Activated naive CD4-positive, alpha-beta T cell treated with anti-CD3 and anti-CD28 coated beads, Interleukin-2, amount 50 U/mL, for 16 hours (primary cell): ENCODE data around the gene SGMS1.
"Not testable (repeated sequence)": the region's sequence is repeated elsewhere in the genome, so short reads cannot be mapped to it uniquely, and the experiment has no call there.

Experiments used
- DNase-seq: peaks from one replicate; pipeline ENCODE4 v3.0.0-alpha.2; 2020

Gene SGMS1

GRCh38 chr10:50452603-50453002 is 171.2 kb downstream of the SGMS1 start:
- no peak for DNase-seq

GRCh38 chr10:50447691-50448090 is 176.1 kb downstream of the SGMS1 start:
- no peak for DNase-seq

DNA sequence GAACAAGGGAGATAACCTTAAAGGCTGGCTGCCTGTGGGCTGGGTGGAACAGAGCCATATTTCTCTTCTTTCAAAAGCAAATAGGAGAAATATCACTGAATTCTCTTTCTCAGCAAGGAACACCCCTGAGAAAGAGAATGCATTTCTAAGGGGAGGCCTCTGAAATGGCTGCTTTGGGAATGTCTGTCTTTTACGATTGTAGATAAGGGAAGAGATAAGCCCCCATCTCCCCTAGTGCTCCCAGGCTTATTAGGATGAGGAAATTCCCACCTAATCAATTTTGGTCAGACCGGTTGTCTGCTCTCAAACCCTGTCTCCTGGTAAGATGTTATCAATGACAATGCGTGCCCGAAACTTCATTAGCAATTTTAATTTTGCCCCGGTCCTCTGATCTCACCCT is 178.0 kb downstream of the SGMS1 start:
- DNase-seq, result not testable (repeated sequence)

- no peak for DNase-seq
Observed at GRCh38 chr10:50440489-50440888, 183.3 kb downstream of the SGMS1 start.

- DNase-seq, result no peak
Observed at GRCh38 chr10:50439806-50440205, 183.9 kb downstream of the SGMS1 start.

GRCh38 chr10:50439187-50439586 is 184.6 kb downstream of the SGMS1 start:
- no peak for DNase-seq

DNA sequence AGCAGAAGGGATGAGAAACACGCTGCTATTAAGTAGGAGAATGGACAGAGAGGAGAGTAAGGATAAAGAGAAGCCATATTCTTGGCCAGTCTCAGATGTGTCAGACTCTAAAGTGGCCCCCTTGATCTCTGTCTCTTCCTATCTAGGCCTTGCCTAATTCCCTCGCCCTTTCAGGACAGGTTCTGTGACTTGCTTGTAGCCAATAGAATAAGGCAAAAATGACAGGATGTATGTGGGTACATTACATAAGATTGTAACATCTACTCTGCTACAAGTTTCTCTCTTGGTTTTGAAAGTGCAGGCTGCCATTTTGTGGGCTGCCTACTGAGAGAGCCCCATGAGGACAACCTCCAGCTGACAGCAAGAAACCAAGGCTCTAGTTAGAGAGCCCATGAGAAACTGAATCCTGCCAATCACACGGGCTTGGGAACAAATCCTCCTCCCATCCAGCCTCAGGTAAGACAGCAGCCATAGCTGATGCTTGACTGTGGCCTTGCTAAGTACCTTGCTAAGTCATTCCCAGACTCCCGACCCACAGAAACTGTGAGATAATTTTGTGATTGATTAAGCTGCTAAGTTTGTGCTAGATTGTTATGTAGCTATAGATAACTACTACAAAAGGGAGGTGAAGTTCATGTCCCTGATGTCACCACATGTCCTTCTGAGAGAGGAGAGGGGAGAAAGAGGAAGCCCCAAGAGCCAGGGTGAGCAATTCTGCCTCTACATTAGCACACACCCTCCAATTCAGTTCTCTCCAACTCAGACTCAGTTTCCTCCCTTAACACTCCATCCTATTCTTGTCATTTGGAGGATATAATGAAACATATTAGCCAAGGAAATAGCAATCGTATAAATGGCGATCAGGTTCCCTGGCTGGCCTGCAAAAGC is 185.5 kb downstream of the SGMS1 start:
- DNase-seq, result no peak

GRCh38 chr10:50437248-50437647 is 186.5 kb downstream of the SGMS1 start:
- no peak for DNase-seq

- DNase-seq, result no peak
Observed at GRCh38 chr10:50436805-50437204, 187.0 kb downstream of the SGMS1 start.

DNA sequence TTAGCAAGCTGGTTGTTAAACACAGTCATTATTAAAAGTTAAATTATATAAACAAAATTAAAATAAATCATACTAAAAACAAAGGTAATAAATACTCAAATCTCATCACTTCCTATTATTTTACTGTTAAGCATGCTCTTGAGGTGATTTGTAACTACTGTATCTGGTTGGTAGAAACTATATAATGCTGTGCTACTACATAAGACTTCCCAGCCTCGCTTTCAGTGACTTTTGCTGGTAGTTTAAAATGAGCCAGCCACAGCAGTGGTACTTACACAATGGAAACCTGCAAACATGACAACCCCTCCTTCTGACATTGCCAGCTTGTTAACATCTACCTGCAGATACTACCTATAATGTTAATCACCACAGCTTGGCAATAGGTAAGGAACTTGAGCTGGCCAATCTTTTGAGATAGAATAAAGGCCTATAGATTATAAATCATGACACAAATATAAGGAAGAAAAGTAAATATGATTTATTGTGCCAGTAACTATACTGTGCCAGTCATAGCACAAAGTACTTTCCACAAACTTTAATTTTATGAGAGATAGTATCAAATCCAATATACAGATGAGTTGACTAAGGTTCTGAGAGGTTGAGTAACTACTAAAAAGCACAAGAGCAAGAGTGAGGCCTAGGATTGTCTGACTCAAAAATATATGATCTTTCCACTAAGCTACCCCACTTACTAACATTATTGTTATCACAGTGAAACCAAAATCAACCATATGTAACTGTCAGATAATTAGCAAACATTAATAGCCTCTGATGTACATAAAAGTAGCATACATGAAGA is 191.3 kb downstream of the SGMS1 start:
- DNase-seq, result no peak

- DNase-seq, result no peak
Observed at GRCh38 chr10:50431791-50432190, 192.0 kb downstream of the SGMS1 start.

DNA sequence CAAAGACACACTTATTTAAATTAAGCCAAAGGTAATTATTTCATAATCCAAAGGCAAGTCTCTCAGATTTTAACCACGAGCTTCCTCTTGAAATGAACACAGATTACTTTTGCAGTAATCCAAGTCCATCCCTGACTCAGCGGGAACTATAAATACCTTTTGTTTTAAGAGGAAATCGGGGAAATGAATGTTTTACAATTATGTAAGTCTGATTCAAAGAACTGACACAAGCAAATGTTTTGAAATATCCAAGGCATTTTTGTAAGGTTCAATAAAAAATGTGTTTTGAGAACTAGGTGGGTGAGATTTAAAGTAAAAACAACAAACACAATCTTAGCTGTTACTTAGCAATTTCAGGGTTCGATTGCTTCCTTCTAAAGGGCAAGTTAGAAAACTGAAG is 192.6 kb downstream of the SGMS1 start:
- DNase-seq, result no peak

GRCh38 chr10:50426485-50426884 is 197.3 kb downstream of the SGMS1 start:
- DNase-seq, result no peak

GRCh38 chr10:50425215-50425614 is 198.5 kb downstream of the SGMS1 start:
- DNase-seq, result not testable (repeated sequence)

DNA sequence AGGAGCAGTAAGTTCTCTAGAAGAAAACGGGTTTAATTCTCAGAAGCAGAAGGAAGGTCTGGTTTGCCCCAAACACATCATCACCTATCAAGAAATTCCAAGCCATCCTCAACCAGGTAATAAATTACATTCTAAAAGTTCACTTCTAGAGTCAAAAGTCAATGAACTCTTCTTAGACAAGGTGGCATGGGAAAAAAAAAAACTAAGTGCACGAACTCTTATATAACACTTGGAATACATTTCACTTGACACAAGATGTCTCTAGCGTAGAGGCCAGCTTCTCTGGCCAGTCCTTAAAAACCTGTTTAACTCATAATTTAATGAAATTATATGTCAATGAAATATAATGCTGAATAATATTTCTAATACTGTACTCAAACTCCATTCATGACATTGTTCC is 200.3 kb downstream of the SGMS1 start:
- no peak for DNase-seq

- no peak for DNase-seq
Observed at GRCh38 chr10:50422259-50422658, 201.5 kb downstream of the SGMS1 start.

DNA sequence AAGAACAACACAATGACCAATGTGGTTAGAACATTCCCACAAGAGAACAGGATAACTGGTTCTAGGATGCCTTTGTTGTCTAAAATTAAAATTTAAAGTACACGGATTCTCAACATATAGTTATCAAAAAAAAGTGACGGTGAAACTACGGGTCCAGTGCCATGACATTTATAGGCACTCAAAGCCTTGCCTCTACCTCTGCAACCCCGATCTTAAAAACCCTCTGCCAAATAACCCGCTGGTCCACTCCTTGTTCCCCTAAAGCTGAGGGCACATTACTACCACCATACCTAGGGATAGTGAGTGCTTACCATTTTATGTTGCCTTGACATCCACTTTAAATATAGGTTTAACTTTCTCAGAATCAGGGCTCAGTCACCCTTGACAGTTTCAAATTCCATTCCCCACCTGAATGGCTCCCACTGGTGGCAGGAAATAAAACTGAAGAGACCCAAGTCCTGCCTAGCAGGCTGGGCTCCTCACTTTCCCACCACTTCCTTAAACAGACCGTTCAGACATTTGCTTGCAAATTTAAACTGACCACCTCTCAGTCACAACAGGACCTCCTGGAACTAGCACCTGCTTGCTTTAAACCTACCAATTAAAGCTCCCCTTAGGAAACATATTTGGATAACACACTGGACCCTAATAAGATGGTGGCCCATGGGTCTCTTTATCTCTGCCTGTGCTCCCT is 202.6 kb downstream of the SGMS1 start:
- peak; percentile 16 for DNase-seq

- no peak for DNase-seq
Observed at GRCh38 chr10:50420196-50420595, 203.6 kb downstream of the SGMS1 start.

DNA sequence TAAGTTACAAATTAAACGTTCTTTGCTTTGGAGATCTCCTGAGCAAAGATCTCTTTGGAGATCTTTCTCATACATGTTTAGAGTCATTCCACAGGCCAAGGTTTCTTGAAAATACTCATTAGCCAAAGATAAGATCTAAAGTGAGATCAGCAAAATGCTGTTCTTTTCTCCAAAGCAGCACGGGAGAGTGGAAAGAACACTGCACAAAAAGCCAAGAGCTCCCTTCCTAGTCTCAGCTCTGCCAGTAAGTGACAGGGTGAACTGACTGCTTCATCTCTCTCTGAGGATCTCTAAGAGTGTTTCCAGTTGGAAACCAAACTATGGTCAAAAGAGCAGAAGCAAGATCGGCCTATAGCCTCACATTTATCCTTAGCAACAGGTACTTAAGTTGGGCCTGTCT is 204.0 kb downstream of the SGMS1 start:
- DNase-seq, result no peak

DNA sequence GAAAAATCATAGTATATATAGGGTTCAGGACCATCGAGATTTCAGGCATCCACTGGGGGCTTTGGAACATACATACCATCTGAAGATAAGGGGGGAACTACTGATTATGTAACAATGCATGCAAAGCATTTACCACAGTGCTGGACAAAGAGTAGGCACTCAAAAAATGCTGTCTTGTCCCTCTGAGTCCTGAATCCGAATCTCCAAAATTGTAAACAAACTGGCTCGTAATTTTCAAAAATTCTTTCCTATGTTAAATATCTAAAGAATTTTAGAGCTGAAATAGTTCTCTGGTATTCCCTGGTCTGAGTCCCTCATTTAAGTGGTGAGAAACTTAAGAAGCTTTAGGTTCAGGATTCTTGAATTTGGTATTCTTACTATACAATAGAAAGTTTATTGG is 204.7 kb downstream of the SGMS1 start:
- DNase-seq, result no peak

- DNase-seq, result peak; percentile 24
Observed at GRCh38 chr10:50417886-50418830, 205.6 kb downstream of the SGMS1 start.

DNA sequence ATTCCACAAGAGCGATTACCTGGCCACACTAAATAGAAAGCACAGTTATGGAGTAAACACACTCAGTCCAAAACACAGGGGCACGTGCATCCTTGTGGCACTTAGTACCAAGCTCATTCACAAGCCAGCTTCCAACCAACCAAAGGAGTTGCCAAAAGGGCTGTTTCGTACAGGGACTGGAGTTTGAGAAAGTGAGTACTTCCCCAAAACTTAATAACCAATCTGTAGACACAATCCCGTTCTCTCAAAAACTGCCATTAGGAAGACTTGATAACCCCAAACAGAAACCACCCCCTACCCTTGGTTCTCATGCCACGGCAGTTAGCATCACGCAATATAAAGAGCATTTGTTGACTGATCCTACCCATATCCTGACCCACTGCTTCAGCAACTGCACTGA is 206.3 kb downstream of the SGMS1 start:
- no peak for DNase-seq
